ENCODE measurements around the gene SUGCT.
"Not testable (repeated sequence)": the region's sequence is repeated elsewhere in the genome, so short reads cannot be mapped to it uniquely, and the experiment has no call there.

SUGCT gene

DNA sequence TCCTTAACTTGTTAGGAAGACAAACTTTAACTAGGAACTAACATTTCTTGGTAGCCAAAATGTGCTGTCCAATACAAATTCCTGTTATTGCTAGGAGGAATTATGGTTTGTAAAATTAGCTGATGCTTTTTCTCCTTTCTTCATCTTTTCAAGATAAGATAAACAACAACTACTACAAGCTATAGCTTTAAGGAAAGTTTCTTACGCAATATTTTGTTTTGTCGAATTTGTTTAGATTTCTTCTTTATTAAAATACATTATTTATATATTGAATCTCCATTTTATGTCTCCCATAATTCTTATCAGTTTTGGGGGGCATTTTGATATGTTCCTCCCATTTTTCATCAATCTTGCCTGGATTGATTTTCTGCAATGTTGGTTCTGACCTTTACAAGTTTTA, 277.5 kb downstream of the SUGCT start:
- H3K4me3 ChIP-seq (ENCODE audit: low read depth, low read length), result no peak overlapping the region
- H3K4me2 ChIP-seq (ENCODE audit: low read length), result no peak overlapping the region
- H3K23ac ChIP-seq (ENCODE audit: low read length), result no peak overlapping the region
- no peak overlapping the region for H2AK5ac ChIP-seq (ENCODE audit: low read length)
- no peak for DNase-seq
- H2BK5ac ChIP-seq (ENCODE audit: low read depth, low read length, poor library complexity), result no peak overlapping the region
- H3K14ac ChIP-seq (ENCODE audit: low read length), result no peak overlapping the region
- H3K9ac ChIP-seq (ENCODE audit: low read length), result no peak overlapping the region
- no peak overlapping the region for H2AFZ ChIP-seq (ENCODE audit: insufficient read depth, low read length, poor library complexity)
- H3K4ac ChIP-seq (ENCODE audit: low read depth, low read length), result no peak overlapping the region
- H3K36me3 ChIP-seq (ENCODE audit: control insufficient read depth in 1 of 2, insufficient read depth in 2 of 2, low read length in 2 of 2), result no peaks in the 10 kb centered on the region
- H2BK12ac ChIP-seq (ENCODE audit: low read length), result no peak overlapping the region
- H4K91ac ChIP-seq (ENCODE audit: low read depth, low read length), result no peak overlapping the region
- H3K18ac ChIP-seq (ENCODE audit: low read length), result no peak overlapping the region
- no peak overlapping the region for H2BK120ac ChIP-seq (ENCODE audit: insufficient read depth, low read length, poor library complexity)
- H3K27me3 ChIP-seq (ENCODE audit: insufficient read depth, low read length), result no peaks in the 10 kb centered on the region
- H3K4me1 ChIP-seq (ENCODE audit: control insufficient read depth in 1 of 2, insufficient read depth in 2 of 2, low read length in 2 of 2), result no peaks in the 10 kb centered on the region
- no peaks in the 10 kb centered on the region for H3K9me3 ChIP-seq (ENCODE audit: insufficient read depth, low read depth, low read length)
- no peaks in the 10 kb centered on the region for H3K79me1 ChIP-seq (ENCODE audit: low read length)
- H3K79me2 ChIP-seq (ENCODE audit: control insufficient read depth, insufficient read depth, low read length, poor library complexity), result no peaks in the 10 kb centered on the region
- WGBS (ENCODE audit: extremely low coverage, insufficient coverage, insufficient read length), result no CpG with 5 or more reads among the region's 2 CpGs
- H4K8ac ChIP-seq (ENCODE audit: low read depth, low read length), result no peak overlapping the region
- no peak overlapping the region for H4K12ac ChIP-seq (ENCODE audit: low read depth, low read length)
- no peak overlapping the region for H3K27ac ChIP-seq (ENCODE audit: low read depth, low read length)

DNA sequence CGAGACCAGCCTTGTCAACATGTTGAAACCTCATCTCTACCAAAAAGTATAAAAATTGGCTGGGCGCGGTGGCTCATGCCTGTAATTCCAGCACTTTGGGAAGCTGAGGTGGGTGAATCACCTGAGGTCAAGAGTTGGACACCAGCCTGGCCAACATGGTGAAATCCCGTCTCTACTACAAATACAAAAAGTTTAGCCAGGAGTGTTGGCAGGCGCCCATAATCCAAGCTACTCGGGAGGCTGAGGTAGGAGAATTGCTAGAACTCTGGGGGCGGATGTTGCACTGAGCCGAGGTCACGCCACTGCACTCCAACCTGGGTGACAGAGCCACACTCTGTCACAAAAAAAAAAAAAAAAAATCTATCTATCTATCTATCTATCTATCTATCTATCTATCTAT, 279.9 kb downstream of the SUGCT start:
- H3K4me3 ChIP-seq (ENCODE audit: low read depth, low read length); H3K14ac ChIP-seq (ENCODE audit: low read length); DNase-seq; H3K9ac ChIP-seq (ENCODE audit: low read length); H4K12ac ChIP-seq (ENCODE audit: low read depth, low read length); H2BK5ac ChIP-seq (ENCODE audit: low read depth, low read length, poor library complexity); H3K23ac ChIP-seq (ENCODE audit: low read length); H3K79me1 ChIP-seq (ENCODE audit: low read length); H4K91ac ChIP-seq (ENCODE audit: low read depth, low read length); H4K8ac ChIP-seq (ENCODE audit: low read depth, low read length); H3K4ac ChIP-seq (ENCODE audit: low read depth, low read length); H3K18ac ChIP-seq (ENCODE audit: low read length); H3K36me3 ChIP-seq (ENCODE audit: control insufficient read depth in 1 of 2, insufficient read depth in 2 of 2, low read length in 2 of 2); H2AFZ ChIP-seq (ENCODE audit: insufficient read depth, low read length, poor library complexity); H2BK12ac ChIP-seq (ENCODE audit: low read length); H3K79me2 ChIP-seq (ENCODE audit: control insufficient read depth, insufficient read depth, low read length, poor library complexity); H3K4me1 ChIP-seq (ENCODE audit: control insufficient read depth in 1 of 2, insufficient read depth in 2 of 2, low read length in 2 of 2); H2AK5ac ChIP-seq (ENCODE audit: low read length); H3K27ac ChIP-seq (ENCODE audit: low read depth, low read length); H3K4me2 ChIP-seq (ENCODE audit: low read length); H3K9me3 ChIP-seq (ENCODE audit: insufficient read depth, low read depth, low read length); H3K27me3 ChIP-seq (ENCODE audit: insufficient read depth, low read length); H2BK120ac ChIP-seq (ENCODE audit: insufficient read depth, low read length, poor library complexity): not testable (repeated sequence)
- no CpG with 5 or more reads among the region's 9 CpGs for WGBS (ENCODE audit: extremely low coverage, insufficient coverage, insufficient read length)

DNA sequence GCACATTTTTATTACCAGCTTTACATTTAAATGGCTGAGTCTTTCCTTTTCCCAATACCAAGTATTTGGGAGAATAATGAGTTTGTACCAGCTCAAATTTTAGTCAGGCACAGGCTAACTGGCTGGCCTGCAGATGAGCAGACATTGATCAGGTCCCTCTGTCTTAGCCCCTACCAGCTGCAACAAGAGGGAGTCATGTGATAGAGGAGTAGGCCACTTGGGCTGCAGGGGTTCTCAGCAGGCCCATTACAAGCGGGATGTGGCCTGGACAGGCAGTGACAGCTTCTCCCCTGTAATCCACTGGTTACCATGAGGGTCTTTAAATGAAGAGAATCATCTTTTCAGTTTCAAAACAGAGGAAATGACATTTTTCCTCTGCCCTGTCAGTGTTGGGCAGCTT, 283.6 kb downstream of the SUGCT start:
- Histone ChIP-seq H3K4me2 (ENCODE audit: low read length) (no peak overlapping the region), H3K9me3 (ENCODE audit: insufficient read depth, low read depth, low read length) (no peaks in the 10 kb centered on the region), H4K12ac (ENCODE audit: low read depth, low read length) (no peak overlapping the region), H2AFZ (ENCODE audit: insufficient read depth, low read length, poor library complexity) (no peak overlapping the region), H3K14ac (ENCODE audit: low read length) (no peak overlapping the region), H3K36me3 (ENCODE audit: control insufficient read depth in 1 of 2, insufficient read depth in 2 of 2, low read length in 2 of 2) (no peaks in the 10 kb centered on the region), H3K79me2 (ENCODE audit: control insufficient read depth, insufficient read depth, low read length, poor library complexity) (no peaks in the 10 kb centered on the region), H2BK120ac (ENCODE audit: insufficient read depth, low read length, poor library complexity) (no peak overlapping the region), H3K79me1 (ENCODE audit: low read length) (no peaks in the 10 kb centered on the region), H4K8ac (ENCODE audit: low read depth, low read length) (no peak overlapping the region), H2BK5ac (ENCODE audit: low read depth, low read length, poor library complexity) (no peak overlapping the region), H4K91ac (ENCODE audit: low read depth, low read length) (no peak overlapping the region), H2BK12ac (ENCODE audit: low read length) (no peak overlapping the region), H3K18ac (ENCODE audit: low read length) (no peak overlapping the region), H3K27me3 (ENCODE audit: insufficient read depth, low read length) (no peaks in the 10 kb centered on the region), H3K4me1 (ENCODE audit: control insufficient read depth in 1 of 2, insufficient read depth in 2 of 2, low read length in 2 of 2) (peaks cover 0 to 2% of the 10 kb centered on the region in 2 experiments), H3K4me3 (ENCODE audit: low read depth, low read length) (no peak overlapping the region), H2AK5ac (ENCODE audit: low read length) (no peak overlapping the region), H3K23ac (ENCODE audit: low read length) (no peak overlapping the region), H3K4ac (ENCODE audit: low read depth, low read length) (no peak overlapping the region), H3K27ac (ENCODE audit: low read depth, low read length) (no peak overlapping the region), H3K9ac (ENCODE audit: low read length) (no peak overlapping the region)
- no peak for DNase-seq
- WGBS (ENCODE audit: extremely low coverage, insufficient coverage, insufficient read length), result no CpG with 5 or more reads among the region's 1 CpG

DNA sequence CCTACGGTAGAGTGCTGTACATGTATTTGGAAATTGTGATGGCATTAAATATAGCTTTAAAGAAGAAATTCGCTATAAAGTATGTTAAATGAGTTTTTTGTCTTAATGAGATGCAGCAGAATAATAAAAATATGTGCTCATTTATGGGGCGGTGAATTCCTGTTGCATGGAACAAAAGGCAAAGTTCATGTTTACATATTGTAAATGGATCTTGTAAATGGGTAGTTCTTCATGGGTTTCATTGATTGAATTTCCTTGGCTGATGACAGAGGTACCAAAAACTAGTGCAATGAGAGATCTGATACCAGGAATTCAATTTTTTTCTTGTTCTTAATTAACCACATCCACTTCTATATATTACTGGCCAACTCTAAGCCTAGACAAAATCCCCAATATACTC, 284.2 kb downstream of the SUGCT start:
- no peaks in the 10 kb centered on the region for H3K79me1 ChIP-seq (ENCODE audit: low read length)

More for the DNA sequence above, 284.2 kb downstream of the SUGCT start:
- no peak overlapping the region for H2AFZ ChIP-seq (ENCODE audit: insufficient read depth, low read length, poor library complexity)
- H2BK120ac ChIP-seq (ENCODE audit: insufficient read depth, low read length, poor library complexity), result no peak overlapping the region
- H3K4me2 ChIP-seq (ENCODE audit: low read length), result no peak overlapping the region
- no peak overlapping the region for H2AK5ac ChIP-seq (ENCODE audit: low read length)
- H4K12ac ChIP-seq (ENCODE audit: low read depth, low read length), result no peak overlapping the region
- H3K36me3 ChIP-seq (ENCODE audit: control insufficient read depth in 1 of 2, insufficient read depth in 2 of 2, low read length in 2 of 2), result no peaks in the 10 kb centered on the region
- H4K91ac ChIP-seq (ENCODE audit: low read depth, low read length), result no peak overlapping the region
- H3K9me3 ChIP-seq (ENCODE audit: insufficient read depth, low read depth, low read length), result no peaks in the 10 kb centered on the region
- no peaks in the 10 kb centered on the region for H3K79me2 ChIP-seq (ENCODE audit: control insufficient read depth, insufficient read depth, low read length, poor library complexity)
- no peak overlapping the region for H3K4ac ChIP-seq (ENCODE audit: low read depth, low read length)
- H2BK5ac ChIP-seq (ENCODE audit: low read depth, low read length, poor library complexity), result no peak overlapping the region
- no peaks in the 10 kb centered on the region for H3K27me3 ChIP-seq (ENCODE audit: insufficient read depth, low read length)
- no peak overlapping the region for H3K18ac ChIP-seq (ENCODE audit: low read length)
- peaks cover 0 to 2% of the 10 kb centered on the region in 2 experiments for H3K4me1 ChIP-seq (ENCODE audit: control insufficient read depth in 1 of 2, insufficient read depth in 2 of 2, low read length in 2 of 2)
- H3K4me3 ChIP-seq (ENCODE audit: low read depth, low read length), result no peak overlapping the region
- H3K23ac ChIP-seq (ENCODE audit: low read length), result no peak overlapping the region
- no peak overlapping the region for H3K14ac ChIP-seq (ENCODE audit: low read length)
- H4K8ac ChIP-seq (ENCODE audit: low read depth, low read length), result no peak overlapping the region
- H3K9ac ChIP-seq (ENCODE audit: low read length), result no peak overlapping the region
- H2BK12ac ChIP-seq (ENCODE audit: low read length), result no peak overlapping the region
- DNase-seq, result no peak
- no peak overlapping the region for H3K27ac ChIP-seq (ENCODE audit: low read depth, low read length)
- 100% methylated on average over 1 of the region's 3 CpGs for WGBS (ENCODE audit: extremely low coverage, insufficient coverage, insufficient read length)

Data from trophoblast cell (in vitro differentiated cells and primary cell).